ACHN (cell line): ENCODE results near the gene BIN2.
"Not testable (repeated sequence)": the region's sequence is repeated elsewhere in the genome, so short reads cannot be mapped to it uniquely, and the experiment has no call there.

ENCODE experiments used
- DNase-seq: peaks from one replicate; pipeline ENCODE4 v3.0.0-alpha.2; 2015
- in situ Hi-C: cut with HindIII; loops from 2 replicates; pipeline ENCODE4 v1.10.0; 2017; ENCODE audit warnings: low sequenced_read_pairs, low pct_ligation_motif_present, low pct_unique_long_range_greater_than_20kb

Gene BIN2

GRCh38 chr12:51321882-51322281 lies 2.1 kb downstream of the BIN2 start:
- in situ Hi-C loops = no loop called here
- DNase-seq = no peak

GRCh38 chr12:51320695-51321320 lies 3.2 kb downstream of the BIN2 start:
- in situ Hi-C loops = no loop called here
- no peak for DNase-seq

- no peak for DNase-seq
- in situ Hi-C loops = no loop called here
Observed at GRCh38 chr12:51320311-51320694, 3.7 kb downstream of the BIN2 start.

GRCh38 chr12:51318846-51319599 lies 5.0 kb downstream of the BIN2 start:
- in situ Hi-C loops = no loop called here
- no peak for DNase-seq

GRCh38 chr12:51318057-51318806 lies 5.7 kb downstream of the BIN2 start:
- DNase-seq = peak; percentile 32
- in situ Hi-C loops = not testable (repeated sequence)

DNA sequence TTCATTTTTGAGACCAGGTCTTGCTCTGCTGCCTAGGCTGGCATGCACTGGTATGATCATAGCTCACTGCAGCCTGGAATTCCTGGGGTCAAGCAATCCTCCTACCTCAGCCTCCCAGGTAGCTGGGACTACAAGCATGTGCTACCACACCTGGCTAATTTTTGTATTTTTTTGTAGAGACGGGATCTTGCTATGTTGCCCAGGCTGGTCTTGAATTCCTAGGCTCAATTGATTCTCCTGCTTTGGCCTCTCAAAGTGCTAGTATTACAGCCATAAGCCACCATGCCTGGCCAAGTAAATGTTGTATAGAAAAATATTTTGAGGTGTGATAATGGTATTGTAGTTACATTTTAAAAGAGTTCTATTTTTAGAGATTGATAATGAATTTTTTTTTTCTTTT lies 12.6 kb downstream of the BIN2 start:
- in situ Hi-C loops = no loop called here

DNA sequence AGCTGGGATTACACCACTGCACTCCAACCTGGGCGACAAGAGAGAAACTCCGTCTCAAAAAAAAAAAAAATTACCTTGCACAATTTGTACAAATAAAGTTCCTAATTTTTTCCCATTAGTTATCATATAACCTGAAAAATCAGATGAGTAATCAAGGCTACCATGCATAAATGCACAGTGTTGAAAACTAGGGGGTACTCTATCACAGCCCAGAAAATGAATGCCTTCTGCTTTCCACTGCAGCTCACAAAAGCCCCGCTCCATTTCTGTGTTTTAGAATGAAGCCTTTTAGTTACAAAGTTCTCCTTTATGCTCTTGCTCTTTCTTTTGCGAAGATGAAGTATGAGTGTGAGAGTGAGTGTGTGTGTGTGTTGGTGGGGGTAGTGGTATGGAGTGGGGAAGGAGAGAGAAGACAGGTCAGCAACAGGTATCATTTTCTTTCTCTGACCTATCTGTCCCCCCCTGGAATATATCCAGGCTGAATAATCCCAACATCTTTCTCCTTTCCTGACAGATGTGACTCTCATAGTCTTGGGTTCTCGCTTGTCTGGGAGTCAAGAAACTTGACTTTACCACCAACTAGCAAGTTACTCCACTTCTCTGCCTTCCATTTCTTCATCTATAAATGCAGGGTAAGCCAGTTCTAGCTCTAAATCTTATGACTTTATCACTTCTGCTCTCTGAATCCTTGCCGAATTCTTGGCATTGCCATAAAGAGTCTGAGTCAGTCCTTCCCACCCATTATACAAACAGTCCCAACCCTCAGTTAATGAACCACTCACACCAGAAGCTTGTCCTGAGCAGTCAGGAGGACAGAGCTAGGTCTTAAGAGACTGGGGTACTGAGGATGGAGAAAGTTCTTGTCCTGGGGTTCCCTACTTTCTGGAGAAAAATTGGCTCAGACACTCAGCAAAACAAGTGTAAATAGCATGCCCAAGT lies 16.1 kb downstream of the BIN2 start:
- in situ Hi-C loops = no loop called here
- DNase-seq = peak; percentile 92

More for the DNA sequence above, 12.6 kb downstream of the BIN2 start:
- DNase-seq = no peak

GRCh38 chr12:51306507-51306906 lies 17.5 kb downstream of the BIN2 start:
- no peak for DNase-seq
- in situ Hi-C loops = no loop called here

DNA sequence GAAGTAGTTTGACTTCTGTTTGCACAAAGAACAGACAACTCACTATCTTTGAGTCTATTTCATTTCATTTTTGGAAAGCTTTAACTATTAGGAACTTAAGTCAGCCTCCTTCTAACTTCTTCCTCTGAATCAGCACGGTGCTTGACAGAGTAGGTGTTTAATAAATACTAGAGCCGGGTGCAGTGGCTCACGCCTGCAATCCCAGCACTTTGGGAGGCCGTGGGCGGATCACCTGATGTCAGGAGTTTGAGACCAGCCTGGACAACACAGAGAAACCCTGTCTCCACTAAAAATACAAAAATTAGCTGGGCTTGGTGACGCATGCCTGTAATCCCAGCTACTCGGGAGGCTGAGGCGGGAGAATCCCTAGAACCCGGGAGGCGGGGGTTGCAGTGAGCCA lies 23.2 kb downstream of the BIN2 start:
- DNase-seq, in situ Hi-C loops: not testable (repeated sequence)

DNA sequence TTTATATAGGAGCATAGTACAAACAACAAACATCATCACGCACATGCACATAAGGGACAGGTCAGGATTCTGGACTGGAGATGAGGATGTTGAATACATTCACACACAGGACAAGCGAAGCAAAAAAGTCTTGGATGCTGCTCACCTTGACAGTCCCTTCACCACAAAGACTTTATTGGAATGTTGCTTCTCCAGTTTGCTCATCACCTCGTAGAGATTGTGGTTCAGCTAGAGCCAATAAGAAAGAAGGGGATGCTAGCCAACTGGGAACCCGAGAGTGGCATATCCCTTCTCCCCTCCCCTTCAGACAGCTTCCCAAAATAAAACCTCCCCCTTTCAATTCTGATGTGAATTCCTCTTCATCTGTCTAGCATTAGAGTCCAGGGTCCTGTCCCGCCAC lies 28.3 kb downstream of the BIN2 start:
- in situ Hi-C loops = no loop called here
- DNase-seq = no peak

DNA sequence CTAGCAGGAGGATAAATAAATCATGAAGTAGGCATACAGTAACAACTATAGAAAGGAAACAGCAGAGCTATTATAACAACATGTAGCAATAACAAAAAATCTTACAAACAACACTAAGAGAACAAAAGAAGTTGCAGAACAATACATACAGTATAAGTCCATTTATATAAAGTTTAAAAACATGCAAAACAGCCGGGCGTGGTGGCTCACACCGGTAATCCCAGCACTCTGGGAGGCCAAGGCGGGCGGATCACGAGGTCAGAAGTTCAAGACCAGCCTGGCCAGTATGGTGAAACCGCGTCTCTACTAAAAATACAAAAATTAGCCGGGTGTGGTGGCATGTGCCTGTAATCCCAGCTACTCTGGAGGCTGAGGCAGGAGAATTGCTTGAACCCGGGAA lies 29.9 kb downstream of the BIN2 start:
- DNase-seq, in situ Hi-C loops: not testable (repeated sequence)

GRCh38 chr12:51293696-51294095 lies 30.3 kb downstream of the BIN2 start:
- in situ Hi-C loops = no loop called here
- DNase-seq = no peak

DNA sequence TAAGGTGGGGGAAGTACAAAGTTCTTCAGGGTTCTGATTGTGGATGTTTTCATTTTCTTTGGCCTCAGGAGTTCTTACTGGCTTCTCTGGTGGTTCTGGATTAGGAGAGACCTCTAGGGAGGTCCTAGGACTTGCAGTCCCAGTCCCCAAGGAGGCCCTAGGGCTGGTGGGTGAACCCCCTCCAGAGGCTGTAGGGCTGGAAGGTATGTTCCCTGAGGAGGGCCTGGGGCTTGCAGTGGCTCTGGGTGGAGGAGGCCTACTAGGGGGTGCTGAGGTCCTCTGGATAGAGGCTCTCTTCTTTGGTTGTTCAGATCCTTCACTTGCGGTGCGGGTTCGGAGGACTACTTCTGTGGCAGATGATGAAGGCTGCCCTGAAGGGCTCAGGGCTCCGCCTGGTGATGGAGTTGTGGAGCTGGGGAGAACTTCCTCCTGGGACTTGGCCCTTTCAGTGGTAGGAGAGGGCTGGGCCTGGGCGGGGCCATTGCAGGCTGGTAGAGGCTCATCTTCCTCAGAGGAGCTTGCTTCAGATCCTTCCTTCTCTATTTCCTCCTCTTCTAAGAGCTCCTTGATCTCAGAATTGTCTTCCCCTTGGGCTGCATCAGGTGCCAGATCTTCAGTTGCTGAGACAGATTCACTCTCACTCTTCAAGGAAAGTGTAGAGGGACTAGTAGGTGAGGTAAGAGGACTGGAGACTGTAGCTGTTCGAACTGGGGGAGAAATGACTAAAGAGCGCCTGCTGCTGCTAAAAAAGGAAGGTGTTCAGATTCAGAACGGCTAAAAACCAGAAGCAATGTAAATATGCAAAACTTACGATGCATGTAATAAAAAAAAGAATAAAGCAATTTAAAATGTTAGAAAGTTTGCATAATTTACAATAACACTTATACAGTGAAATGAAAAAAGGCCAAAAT lies 32.1 kb downstream of the BIN2 start:
- DNase-seq, in situ Hi-C loops: not testable (repeated sequence)

GRCh38 chr12:51285843-51286242 lies 38.1 kb downstream of the BIN2 start:
- in situ Hi-C loops = no loop called here
- DNase-seq = no peak

- peak; percentile 13 for DNase-seq
- in situ Hi-C loops = no loop called here
Observed at GRCh38 chr12:51281202-51281924, 42.6 kb downstream of the BIN2 start.

DNA sequence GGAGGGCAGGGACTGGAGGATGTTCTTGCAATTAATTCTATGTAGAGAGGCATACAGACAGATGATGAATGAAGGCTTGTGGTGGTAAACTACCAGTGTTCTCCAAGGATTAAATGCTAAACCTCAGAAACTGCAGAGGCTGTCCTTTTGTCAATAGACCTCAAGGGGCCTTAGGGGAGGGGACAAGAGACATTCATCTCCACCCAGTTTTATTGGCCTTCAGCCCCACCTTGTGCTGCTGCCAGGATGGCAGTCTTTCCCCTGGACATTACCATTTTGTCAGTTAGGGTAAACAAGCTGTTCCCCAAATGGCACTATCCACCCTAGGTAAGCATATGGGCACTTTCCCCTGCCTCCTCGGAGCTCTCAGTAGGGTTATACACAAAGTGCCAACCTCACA lies 48.9 kb downstream of the BIN2 start:
- in situ Hi-C loops = no loop called here
- DNase-seq = no peak

GRCh38 chr12:51272810-51273209 lies 51.2 kb downstream of the BIN2 start:
- DNase-seq, in situ Hi-C loops: not testable (repeated sequence)
